OCI-LY1 (cell line): ENCODE measurements around the gene TAF6L.

Source experiments
- EZH2 ChIP-seq: fragments of 200-600 bp; sonication (generic), shearing (Covaris generic); IDR thresholded peaks from 2 replicates; pipeline ENCODE4 v1.8.0; 2017; ENCODE audit warnings: borderline replicate concordance, mixed run types, mild to moderate bottlenecking, antibody characterized with exemption, low read length, moderate library complexity, mixed read lengths
- TF ChIP-seq, protein P1 (sequence below): fragments of 200-600 bp; sonication (generic), shearing (Covaris generic); IDR thresholded peaks from 2 replicates; pipeline ENCODE4 v1.5.1; 2017; ENCODE audit warnings: mild to moderate bottlenecking, antibody characterized with exemption, low read length, moderate library complexity, mixed read lengths

- TF ChIP-seq, protein P1, sequence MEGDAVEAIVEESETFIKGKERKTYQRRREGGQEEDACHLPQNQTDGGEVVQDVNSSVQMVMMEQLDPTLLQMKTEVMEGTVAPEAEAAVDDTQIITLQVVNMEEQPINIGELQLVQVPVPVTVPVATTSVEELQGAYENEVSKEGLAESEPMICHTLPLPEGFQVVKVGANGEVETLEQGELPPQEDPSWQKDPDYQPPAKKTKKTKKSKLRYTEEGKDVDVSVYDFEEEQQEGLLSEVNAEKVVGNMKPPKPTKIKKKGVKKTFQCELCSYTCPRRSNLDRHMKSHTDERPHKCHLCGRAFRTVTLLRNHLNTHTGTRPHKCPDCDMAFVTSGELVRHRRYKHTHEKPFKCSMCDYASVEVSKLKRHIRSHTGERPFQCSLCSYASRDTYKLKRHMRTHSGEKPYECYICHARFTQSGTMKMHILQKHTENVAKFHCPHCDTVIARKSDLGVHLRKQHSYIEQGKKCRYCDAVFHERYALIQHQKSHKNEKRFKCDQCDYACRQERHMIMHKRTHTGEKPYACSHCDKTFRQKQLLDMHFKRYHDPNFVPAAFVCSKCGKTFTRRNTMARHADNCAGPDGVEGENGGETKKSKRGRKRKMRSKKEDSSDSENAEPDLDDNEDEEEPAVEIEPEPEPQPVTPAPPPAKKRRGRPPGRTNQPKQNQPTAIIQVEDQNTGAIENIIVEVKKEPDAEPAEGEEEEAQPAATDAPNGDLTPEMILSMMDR = no peak
- no peak for TF ChIP-seq EZH2
Observed at GRCh38 chr11:62805076-62805892, 34.1 kb downstream of the TAF6L start, which contains the start of gene NXF1.
